OCI-LY3 (cell line): Measurements from ENCODE around the gene ZNF141.

ENCODE experiments used
- EZH2phosphoT487 ChIP-seq: fragments of 200-600 bp; shearing (Covaris generic); IDR thresholded peaks from 2 replicates; pipeline ENCODE4 v1.6.1; 2018; ENCODE audit warnings: antibody characterized with exemption, mixed run types, low read depth
- TF ChIP-seq, protein P1 (sequence below): fragments of 200-600, 300-600 bp; sonication (generic); IDR thresholded peaks from 2 replicates; pipeline ENCODE4 v1.5.1; 2014; ENCODE audit warnings: antibody characterized with exemption, low read length, low read depth

DNA sequence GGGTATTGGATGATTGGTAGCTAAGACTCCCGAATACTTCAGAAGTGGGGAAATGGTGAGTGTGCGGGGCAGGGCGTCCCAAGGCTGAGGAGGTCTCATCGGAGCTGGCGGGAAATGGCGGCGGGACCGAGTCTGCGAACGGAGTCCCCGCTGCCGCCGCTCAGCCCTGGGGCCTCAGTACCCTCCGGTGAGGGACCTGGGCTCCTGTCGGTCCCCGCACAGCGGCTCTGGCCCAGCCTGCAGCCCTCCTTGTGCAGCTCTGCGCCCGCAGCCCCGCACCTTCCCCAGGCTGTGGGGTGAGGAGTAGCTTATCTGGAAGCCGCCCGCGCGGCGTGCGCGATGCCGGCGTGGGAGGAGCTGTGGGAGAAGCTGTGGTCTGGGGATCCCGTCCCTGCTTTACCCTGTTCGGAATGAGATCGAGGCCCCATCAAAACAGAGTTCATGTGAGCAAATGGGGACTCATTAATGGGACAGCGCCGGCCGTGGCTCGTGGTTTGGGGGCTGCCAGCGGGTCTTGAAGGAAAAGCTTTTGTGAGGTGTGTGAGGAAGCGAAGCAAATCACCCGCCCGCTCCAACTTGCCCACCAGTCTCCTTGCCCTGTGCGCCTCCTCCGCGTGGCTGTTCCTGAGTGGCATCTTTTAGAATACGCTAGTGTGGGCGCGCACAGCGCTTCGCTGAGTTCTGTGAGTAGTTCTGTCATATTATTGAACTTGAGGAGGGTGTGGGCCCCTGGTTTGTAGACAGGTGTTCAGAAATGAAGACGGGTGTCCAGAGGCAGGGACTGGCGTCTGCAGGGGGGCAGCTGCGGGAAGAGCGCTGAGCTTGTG is 531 bp downstream of the ZNF141 start:
- TF ChIP-seq, protein P1, sequence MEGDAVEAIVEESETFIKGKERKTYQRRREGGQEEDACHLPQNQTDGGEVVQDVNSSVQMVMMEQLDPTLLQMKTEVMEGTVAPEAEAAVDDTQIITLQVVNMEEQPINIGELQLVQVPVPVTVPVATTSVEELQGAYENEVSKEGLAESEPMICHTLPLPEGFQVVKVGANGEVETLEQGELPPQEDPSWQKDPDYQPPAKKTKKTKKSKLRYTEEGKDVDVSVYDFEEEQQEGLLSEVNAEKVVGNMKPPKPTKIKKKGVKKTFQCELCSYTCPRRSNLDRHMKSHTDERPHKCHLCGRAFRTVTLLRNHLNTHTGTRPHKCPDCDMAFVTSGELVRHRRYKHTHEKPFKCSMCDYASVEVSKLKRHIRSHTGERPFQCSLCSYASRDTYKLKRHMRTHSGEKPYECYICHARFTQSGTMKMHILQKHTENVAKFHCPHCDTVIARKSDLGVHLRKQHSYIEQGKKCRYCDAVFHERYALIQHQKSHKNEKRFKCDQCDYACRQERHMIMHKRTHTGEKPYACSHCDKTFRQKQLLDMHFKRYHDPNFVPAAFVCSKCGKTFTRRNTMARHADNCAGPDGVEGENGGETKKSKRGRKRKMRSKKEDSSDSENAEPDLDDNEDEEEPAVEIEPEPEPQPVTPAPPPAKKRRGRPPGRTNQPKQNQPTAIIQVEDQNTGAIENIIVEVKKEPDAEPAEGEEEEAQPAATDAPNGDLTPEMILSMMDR, result no peak
- no peak for TF ChIP-seq EZH2phosphoT487
